Measurements from ENCODE around the gene SYNE3. TPM values are rescaled to one million over a fixed set of nuclear protein-coding genes. Genes with fewer than 3 reads are reported as not detected.

The SYNE3 gene
- total RNA-seq, 6 experiments from 2014 or later = 14.8 to 20.4 (median 16.3) TPM

DNA sequence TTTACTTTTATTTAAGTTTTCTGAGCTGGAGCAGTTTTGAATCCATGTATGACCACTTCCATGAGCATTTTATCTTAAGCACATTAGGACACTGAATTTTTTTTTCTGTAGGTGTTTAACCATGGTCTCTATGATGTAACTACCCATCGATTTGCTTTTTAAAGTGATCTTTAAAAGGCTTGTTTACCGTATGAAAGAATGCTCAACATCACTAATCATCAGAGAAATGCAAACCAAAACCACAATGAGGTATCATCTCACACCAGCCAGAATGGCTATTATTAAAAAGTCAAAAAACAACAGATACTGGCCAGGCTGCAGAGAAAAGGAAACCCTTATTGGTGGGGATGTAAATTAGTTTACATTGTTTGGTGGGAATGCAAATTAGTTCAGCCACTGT lies 41.4 kb upstream of the SYNE3 start:
- Mint-ChIP-seq H3K4me3 (no peak overlapping the region), H3K27me3 (ENCODE audit: insufficient read depth) (peaks cover 5% of the 10 kb centered on the region), H3K36me3 (ENCODE audit: low read depth) (no peaks in the 10 kb centered on the region), H3K4me1 (ENCODE audit: low read depth) (no peaks in the 10 kb centered on the region), H3K9me3 (no peaks in the 10 kb centered on the region), H3K27ac (no peak overlapping the region)
- no peak for DNase-seq
- TF ChIP-seq, protein P1, sequence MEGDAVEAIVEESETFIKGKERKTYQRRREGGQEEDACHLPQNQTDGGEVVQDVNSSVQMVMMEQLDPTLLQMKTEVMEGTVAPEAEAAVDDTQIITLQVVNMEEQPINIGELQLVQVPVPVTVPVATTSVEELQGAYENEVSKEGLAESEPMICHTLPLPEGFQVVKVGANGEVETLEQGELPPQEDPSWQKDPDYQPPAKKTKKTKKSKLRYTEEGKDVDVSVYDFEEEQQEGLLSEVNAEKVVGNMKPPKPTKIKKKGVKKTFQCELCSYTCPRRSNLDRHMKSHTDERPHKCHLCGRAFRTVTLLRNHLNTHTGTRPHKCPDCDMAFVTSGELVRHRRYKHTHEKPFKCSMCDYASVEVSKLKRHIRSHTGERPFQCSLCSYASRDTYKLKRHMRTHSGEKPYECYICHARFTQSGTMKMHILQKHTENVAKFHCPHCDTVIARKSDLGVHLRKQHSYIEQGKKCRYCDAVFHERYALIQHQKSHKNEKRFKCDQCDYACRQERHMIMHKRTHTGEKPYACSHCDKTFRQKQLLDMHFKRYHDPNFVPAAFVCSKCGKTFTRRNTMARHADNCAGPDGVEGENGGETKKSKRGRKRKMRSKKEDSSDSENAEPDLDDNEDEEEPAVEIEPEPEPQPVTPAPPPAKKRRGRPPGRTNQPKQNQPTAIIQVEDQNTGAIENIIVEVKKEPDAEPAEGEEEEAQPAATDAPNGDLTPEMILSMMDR (IDR thresholded peaks at IDR 0.05) = no peak

DNA sequence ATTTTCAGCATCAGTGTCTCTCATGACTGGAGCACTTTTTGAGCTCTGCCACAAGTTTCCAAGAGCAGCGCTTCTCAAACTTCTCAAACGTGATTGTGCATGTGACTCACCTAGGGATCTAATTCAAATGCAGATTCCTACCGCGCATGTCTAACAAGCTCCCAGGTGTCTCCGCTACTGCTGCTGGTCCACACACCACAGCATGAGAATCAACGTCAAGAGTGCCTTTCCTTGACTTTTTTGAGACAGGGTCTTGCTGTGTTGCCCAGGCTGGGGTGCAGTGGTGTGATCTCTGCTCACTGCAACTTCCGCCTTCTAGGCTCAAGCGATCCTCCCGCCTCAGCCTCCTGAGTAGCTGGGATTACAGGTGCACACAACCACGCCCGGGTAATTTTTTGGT lies 40.8 kb upstream of the SYNE3 start:
- Mint-ChIP-seq H3K9me3 (no peaks in the 10 kb centered on the region), H3K27ac (no peak overlapping the region), H3K4me3 (no peak overlapping the region), H3K4me1 (ENCODE audit: low read depth) (no peaks in the 10 kb centered on the region), H3K27me3 (ENCODE audit: insufficient read depth) (peaks cover 3% of the 10 kb centered on the region), H3K36me3 (ENCODE audit: low read depth) (no peaks in the 10 kb centered on the region)
- no peak for DNase-seq
- TF ChIP-seq, protein P1 (IDR thresholded peaks at IDR 0.05) = no peak

DNA sequence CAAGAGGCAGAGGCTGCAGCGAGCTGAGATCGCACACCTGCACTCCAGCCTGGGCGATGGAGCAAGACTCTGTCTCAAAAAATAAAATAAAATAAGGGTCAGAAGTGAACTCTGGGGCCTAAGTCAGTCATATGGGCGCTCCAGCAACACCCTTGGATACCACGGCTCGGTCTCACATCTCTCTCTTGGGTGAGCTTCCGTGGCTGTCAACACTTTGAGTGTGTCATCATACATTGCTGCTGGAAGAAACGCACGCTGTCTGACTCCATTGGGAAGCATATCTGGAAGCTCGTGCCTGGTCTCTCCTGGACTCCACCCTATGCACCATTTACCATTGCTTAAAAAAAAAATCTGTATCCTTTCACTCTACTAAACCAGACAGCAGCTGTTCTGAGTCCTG lies 38.6 kb upstream of the SYNE3 start:
- H3K9me3 Mint-ChIP-seq = no peaks in the 10 kb centered on the region
- no peak for DNase-seq
- H3K27ac Mint-ChIP-seq = no peak overlapping the region
- H3K4me1 Mint-ChIP-seq (ENCODE audit: low read depth) = no peaks in the 10 kb centered on the region
- H3K36me3 Mint-ChIP-seq (ENCODE audit: low read depth) = no peaks in the 10 kb centered on the region
- TF ChIP-seq, protein P1 (IDR thresholded peaks at IDR 0.05) = no peak
- H3K4me3 Mint-ChIP-seq = no peak overlapping the region
- H3K27me3 Mint-ChIP-seq (ENCODE audit: insufficient read depth) = no peaks in the 10 kb centered on the region

DNA sequence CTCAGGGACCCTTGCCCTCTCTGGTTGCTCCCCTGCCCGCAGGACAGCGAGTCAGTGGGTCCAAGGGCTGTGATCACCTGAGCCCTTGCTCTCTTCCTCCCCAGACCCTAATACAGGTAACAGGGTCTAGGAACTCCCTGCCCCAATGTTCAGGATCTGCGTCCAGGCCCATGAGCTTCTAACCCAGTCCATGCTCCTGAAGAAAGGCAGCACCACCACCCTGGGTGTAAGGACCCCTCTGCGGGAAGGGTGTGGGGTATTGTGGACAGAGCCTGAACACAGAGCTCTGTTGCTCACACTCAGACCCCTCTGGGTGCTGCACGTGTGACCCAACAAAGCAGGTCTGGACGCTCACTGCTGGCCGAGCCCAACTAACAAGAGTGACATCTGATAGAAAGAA lies 36.7 kb upstream of the SYNE3 start:
- Mint-ChIP-seq H3K27me3 (ENCODE audit: insufficient read depth) (no peaks in the 10 kb centered on the region), H3K9me3 (no peaks in the 10 kb centered on the region), H3K27ac (no peak overlapping the region), H3K4me1 (ENCODE audit: low read depth) (peaks cover 7% of the 10 kb centered on the region), H3K36me3 (ENCODE audit: low read depth) (no peaks in the 10 kb centered on the region), H3K4me3 (no peak overlapping the region)
- no peak for DNase-seq
- TF ChIP-seq, protein P1 (IDR thresholded peaks at IDR 0.05) = no peak

DNA sequence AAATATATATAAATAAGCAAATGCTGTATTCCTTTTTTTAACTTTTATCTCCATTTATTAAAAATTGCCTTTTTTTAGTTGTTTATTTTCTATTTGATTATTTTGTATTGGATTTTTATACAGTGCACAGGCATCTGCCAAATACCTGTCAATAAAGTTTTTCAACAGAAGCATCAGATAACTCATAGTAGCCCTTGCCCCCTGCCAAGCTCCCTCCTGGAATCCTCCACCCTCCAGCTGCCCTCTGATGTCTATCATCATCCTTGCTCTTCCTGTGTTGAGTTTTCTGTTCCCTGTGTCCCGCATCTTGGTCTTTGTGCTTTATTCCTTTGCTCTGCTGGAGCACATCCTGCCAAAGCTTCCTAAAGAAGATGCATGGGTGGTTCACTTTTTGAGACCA lies 35.0 kb upstream of the SYNE3 start:
- H3K4me1 Mint-ChIP-seq (ENCODE audit: low read depth) = peaks cover 24% of the 10 kb centered on the region
- H3K9me3 Mint-ChIP-seq = no peaks in the 10 kb centered on the region
- no peaks in the 10 kb centered on the region for H3K36me3 Mint-ChIP-seq (ENCODE audit: low read depth)
- H3K27me3 Mint-ChIP-seq (ENCODE audit: insufficient read depth) = no peaks in the 10 kb centered on the region
- no peak for DNase-seq
- H3K4me3 Mint-ChIP-seq = no peak overlapping the region
- no peak overlapping the region for H3K27ac Mint-ChIP-seq
- TF ChIP-seq, protein P1 (IDR thresholded peaks at IDR 0.05) = no peak

Measured in HFFc6 (cell line).